Activated CD4-positive, alpha-beta memory T cell treated with anti-CD3 and anti-CD28 coated beads for 36 hours (primary cell): ENCODE data around the gene OGFOD2. TPM values are rescaled to one million over a fixed set of nuclear protein-coding genes. Genes with fewer than 3 reads are reported as not detected.

Experiments used
- CTCF ChIA-PET: fragments of 350-600 bp; sonication (Branson Sonifier 250); formaldehyde crosslinking; loops from one replicate; lab custom pipeline; 2021; ENCODE audit warnings: antibody characterized with exemption, inconsistent platforms; lab: Charles Lee
- POLR2A ChIA-PET: fragments of 350-600 bp; sonication (Branson Sonifier 250); formaldehyde crosslinking; loops from one replicate; lab custom pipeline; 2021; ENCODE audit warnings: antibody characterized with exemption; lab: Charles Lee
- DNase-seq: peaks from one replicate; pipeline ENCODE4 v3.0.0-alpha.2; 2020
- H3K27ac Mint-ChIP-seq: one replicate; pipeline ENCODE4 v1.8.0; 2021; ENCODE audit warnings: mixed read lengths
- H3K27me3 Mint-ChIP-seq: one replicate; pipeline ENCODE4 v1.8.0; 2021; ENCODE audit warnings: mixed read lengths
- H3K36me3 Mint-ChIP-seq: one replicate; pipeline ENCODE4 v1.8.0; 2021; ENCODE audit warnings: mixed read lengths
- H3K4me1 Mint-ChIP-seq: one replicate; pipeline ENCODE4 v1.8.0; 2021; ENCODE audit warnings: low read depth, mixed read lengths
- H3K4me3 Mint-ChIP-seq: one replicate; pipeline ENCODE4 v1.8.0; 2021; ENCODE audit warnings: mild to moderate bottlenecking, mixed read lengths
- H3K9me3 Mint-ChIP-seq: one replicate; pipeline ENCODE4 v1.8.0; 2021; ENCODE audit warnings: mixed read lengths
- intact Hi-C: fragments of 100-400 bp; cut with micrococcal nuclease; formaldehyde crosslinking; loops from one replicate; pipeline ENCODE4 v1.15.1; 2023
- total RNA-seq, 2 experiments: library from RNA; stranded (reverse); gene quantifications; one replicate each; pipeline ENCODE4 v1.2.3, GENCODE V29; 2021

OGFOD2 gene
- total RNA-seq, 2 experiments from 2014 or later: 22.6 to 23.7 TPM

DNA sequence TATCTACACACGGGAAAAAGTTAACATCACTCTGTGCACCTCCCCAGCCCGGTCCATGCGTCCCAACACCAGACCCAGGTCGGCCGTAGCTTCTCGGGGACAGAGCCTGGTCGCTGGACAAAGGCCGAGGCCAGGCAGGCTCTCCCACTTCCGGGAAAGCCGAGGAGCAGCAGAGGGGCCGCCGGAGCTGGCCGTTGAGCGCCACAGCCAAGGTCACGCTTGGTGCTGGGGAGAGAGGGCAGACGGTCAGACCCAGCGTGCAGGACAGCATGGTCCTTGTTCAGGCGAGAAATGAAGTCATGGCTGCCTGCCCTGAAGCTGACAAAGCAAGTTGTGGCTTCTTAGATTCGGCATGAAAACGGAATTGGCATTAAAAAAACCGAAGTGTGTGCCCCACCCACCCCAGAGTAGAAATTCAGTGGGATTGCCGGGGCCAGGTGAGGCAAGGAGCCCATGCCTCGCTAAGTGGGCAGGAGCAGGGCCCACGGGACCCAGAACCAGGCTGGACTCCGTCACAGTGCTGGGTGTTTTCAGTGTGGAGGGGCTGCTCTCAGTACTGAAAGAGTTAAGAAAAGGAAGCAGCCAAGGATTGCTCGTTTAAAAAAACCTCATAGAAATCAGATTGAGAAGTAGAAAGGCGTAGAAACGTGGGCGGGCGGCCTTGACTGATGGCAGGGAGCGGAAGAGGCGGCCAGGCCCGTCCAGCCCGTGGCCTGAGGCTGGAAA is 9.7 kb downstream of the OGFOD2 start:
- POLR2A ChIA-PET: interaction anchor here (0.5 kb wide), 1 partner anchor 147 kb away, joined by 3 read pairs; no protein-coding TSS in a partner anchor
- no peak for DNase-seq

DNA sequence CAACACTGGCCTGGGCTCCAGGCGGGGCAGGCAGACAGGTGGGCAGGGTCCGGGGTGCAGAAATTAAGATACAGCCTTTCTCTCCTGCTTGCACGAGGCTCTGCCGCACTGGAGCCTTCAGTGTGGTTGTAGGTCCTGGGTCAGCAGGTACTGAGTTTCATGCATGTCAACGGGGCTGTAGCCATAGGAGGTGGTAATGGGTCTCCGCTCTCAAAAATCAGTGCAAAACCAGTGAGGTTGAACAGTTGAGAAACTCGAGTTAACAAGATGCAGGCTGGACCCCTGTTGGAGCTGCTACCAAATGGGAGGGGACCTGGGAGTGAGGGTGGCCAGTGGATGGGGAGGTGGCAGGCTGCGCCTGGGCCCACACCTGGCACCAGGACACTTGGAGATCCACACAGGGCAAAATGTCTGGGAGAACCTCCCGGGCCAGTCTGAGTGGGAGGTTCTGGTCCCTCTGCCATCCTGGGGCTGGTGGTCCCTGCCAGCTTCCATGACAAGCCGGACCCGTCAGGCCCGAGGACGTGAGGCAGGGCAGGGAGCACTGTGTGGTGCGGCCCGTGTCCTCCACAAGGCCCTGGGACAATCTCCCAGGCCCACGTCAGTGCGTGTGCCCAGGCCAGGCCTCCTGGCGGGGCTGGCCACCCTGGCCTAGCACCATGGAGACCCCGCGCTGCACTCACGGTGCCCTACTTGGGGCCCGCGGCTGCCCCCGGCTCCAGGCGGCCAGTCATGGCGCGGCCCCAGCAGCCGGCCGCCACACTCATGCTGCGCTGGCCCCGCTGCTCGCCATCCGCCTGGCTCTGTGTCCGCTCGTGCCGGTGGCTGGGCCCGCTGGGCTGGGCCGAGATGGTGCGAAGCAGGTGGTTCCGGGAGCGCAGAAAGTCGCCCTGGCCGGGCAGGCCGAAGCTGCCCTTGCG is 10.6 kb downstream of the OGFOD2 start:
- H3K27ac Mint-ChIP-seq: no peak overlapping the region
- no peak overlapping the region for H3K4me3 Mint-ChIP-seq
- intact Hi-C loops: no loop called here
- H3K9me3 Mint-ChIP-seq: no peaks in the 10 kb centered on the region
- ChIA-PET CTCF (no interaction called here), POLR2A (no interaction called here)
- no peak for DNase-seq
- peaks cover 21% of the 10 kb centered on the region for H3K4me1 Mint-ChIP-seq
- H3K27me3 Mint-ChIP-seq: no peaks in the 10 kb centered on the region
- H3K36me3 Mint-ChIP-seq: peaks cover 15% of the 10 kb centered on the region

More for the DNA sequence above, 9.7 kb downstream of the OGFOD2 start:
- Mint-ChIP-seq H3K4me1 (peaks cover 21% of the 10 kb centered on the region), H3K27ac (peak overlapping the region; percentile 10), H3K4me3 (no peak overlapping the region), H3K27me3 (no peaks in the 10 kb centered on the region), H3K9me3 (no peaks in the 10 kb centered on the region), H3K36me3 (peaks cover 15% of the 10 kb centered on the region)
- CTCF ChIA-PET: interaction anchor here (0.6 to 1.4 kb wide), 3 partner anchors 9 to 253 kb away, joined by 3 read pairs; partner anchors contain the start of gene OGFOD2
- intact Hi-C loops: no loop called here

DNA sequence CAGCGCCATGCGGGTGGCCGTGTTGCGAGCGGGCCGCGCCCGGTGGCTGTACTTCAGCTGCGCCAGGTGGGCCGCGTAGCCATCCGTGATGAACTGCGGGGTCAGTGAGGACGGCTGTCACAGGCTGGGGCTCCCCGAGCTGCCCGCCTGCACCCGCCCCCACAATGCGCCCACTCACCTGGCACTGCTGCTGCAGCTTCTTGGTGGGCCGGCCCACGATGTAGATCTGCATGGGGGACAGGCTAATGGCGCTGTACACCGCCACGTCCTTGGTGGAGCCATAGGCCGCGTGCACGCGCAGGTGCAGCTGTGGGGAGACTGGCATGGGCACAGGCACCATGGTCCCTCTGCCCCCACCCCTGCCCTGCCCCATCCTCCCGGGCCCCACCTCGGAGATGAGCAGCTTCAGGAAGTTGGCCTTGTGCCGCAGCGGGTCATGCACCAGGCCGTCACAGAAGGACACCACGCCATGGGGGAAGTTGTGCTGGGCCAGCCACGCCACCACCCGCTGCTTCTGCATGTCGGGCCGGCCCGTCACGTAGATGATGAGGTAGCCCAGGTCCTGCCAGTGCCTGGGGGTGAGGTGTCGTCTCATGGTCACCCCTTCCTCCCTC is 11.3 kb downstream of the OGFOD2 start:
- DNase-seq: no peak
- Mint-ChIP-seq H3K9me3 (no peaks in the 10 kb centered on the region), H3K27ac (no peak overlapping the region), H3K4me1 (peaks cover 21% of the 10 kb centered on the region), H3K4me3 (no peak overlapping the region), H3K36me3 (peaks cover 12% of the 10 kb centered on the region), H3K27me3 (no peaks in the 10 kb centered on the region)
- POLR2A ChIA-PET: no interaction called here
- intact Hi-C loops: no loop called here
- CTCF ChIA-PET: no interaction called here

DNA sequence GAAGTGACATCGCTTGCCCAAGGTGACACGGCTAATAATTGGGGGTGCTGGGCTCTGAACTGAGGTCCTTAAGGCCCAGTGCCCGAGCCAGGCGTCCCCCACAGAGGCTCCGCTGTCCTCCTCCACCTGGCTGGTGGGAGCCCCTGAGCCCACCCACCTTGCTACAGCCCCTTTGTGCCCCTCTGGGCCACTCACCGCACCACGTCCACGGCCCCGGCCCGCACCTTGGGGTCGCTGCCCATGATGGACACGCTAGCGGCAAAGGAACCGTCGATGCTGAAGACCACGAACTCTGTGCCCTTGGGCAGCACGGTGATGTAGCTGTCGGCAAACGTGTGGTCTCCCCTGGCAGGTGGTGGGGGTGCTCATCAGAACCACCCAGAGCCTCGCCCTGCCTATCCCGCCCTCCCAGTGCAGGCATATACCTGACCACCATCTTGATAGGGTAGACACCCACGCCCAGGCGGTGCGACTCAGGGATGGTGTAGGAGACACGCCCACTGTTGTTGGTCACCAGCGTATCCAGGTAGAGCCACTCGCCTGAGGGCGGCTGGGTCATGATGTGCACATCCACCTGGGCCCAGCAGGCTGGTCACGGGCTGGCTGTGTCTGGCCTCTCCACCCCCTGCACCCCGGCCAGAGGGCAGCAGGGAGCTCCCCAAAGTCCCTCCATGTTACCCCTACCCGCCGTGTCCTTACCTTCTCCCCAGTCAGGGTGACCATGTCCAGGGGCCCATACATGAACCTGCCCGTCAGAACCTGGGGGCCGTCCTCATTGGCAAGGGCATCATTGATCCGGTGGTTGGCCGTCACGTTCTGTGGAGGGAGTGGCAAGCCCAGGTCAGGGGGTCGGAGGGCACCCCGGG is 12.3 kb downstream of the OGFOD2 start:
- Mint-ChIP-seq H3K4me1 (peaks cover 12% of the 10 kb centered on the region), H3K36me3 (peaks cover 3% of the 10 kb centered on the region), H3K27me3 (no peaks in the 10 kb centered on the region), H3K4me3 (no peak overlapping the region), H3K9me3 (no peaks in the 10 kb centered on the region), H3K27ac (no peak overlapping the region)
- intact Hi-C loops: no loop called here
- POLR2A ChIA-PET: no interaction called here
- no peak for DNase-seq
- CTCF ChIA-PET: no interaction called here

DNA sequence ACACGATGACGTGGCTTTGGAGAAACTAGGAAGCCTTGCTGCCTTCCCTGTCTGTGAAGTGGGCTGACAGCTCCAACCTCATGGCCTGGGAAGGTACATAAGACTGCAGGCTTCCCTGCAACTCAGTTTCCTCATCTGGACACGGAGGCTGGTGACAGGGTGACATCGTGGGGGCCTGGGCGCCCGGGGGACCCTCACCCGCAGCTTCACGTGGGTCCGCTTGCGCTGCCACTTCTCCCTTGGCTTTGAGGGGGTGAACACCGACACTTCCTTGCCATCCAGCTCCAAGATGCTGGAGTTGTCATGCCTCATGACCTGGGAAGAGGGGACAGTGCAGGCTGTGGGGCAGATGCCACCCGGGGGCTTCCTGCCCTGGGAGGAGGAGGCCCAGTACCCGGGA is 13.0 kb downstream of the OGFOD2 start:
- POLR2A ChIA-PET: no interaction called here
- CTCF ChIA-PET: no interaction called here

DNA sequence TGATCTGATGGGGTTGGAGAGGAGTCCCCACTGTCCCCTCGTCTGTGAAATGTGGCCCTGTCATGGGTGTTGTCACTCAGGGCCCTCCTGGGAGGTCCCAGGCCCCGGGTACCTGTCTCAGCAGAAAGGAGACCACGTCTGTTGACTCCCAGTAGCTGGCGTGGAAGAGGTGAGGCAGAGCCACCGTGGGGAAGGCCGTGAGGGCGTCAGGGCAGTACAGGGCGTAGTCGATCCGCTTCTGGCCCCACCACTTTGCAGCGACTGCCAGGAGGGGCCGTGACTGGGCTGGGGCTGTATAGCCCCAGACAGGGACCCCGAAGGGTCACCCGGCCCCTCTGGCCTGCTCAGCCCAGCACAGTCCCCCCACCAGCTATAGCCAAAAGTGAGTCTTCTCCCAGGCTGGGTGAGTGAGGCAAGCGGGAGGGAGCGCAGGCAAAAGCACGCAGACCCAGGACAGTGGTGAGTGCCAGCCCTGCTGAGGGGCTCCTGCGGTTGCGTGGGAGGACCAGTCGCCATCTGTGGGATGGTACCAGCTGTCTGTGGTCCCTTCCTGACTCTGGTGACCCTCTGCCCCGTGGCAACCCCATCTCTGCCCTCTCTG is 13.7 kb downstream of the OGFOD2 start:
- Mint-ChIP-seq H3K27me3 (no peaks in the 10 kb centered on the region), H3K9me3 (no peaks in the 10 kb centered on the region), H3K4me1 (peaks cover 10% of the 10 kb centered on the region), H3K27ac (no peak overlapping the region), H3K4me3 (no peak overlapping the region), H3K36me3 (no peaks in the 10 kb centered on the region)
- intact Hi-C loops: no loop called here
- POLR2A ChIA-PET: no interaction called here
- CTCF ChIA-PET: interaction anchor here (1.6 kb wide), 1 partner anchor 250 kb away, joined by 4 read pairs; no protein-coding TSS in a partner anchor
- no peak for DNase-seq

More for the DNA sequence above, 13.0 kb downstream of the OGFOD2 start:
- no peaks in the 10 kb centered on the region for H3K27me3 Mint-ChIP-seq
- no peak overlapping the region for H3K27ac Mint-ChIP-seq
- H3K36me3 Mint-ChIP-seq: no peaks in the 10 kb centered on the region
- H3K4me1 Mint-ChIP-seq: peaks cover 8% of the 10 kb centered on the region
- H3K9me3 Mint-ChIP-seq: no peaks in the 10 kb centered on the region
- no peak for DNase-seq
- no peak overlapping the region for H3K4me3 Mint-ChIP-seq
- intact Hi-C loops: no loop called here

DNA sequence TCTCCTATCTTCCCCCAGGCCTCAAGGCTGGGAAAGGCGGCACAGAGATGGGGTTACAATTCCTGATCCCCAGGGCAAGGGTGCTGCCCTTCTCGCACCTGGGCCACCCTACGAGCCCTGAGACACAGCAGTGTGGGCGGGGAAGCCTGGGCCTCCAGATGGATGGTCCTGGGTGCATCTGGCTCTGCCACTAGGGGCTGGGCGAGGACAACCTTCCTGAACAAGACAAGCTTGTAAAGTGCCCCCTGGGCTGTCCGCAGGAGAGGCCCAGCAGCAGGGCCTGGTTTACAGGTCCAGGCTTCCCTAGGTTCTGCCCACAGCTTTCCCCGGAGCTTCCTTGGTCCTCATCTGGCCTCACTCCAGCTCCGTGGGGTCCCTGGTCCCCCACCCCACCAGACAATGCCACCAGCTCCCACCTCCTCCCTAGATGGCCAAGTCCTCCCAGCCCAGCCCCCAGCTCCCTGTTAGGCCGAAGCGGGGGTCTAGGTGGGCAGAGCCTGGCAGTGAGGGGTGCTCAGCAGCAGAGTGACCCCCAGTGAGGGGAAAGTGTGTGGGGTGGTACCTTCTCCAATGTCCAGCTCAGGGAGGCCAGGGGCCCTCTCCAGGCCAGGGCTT is 14.3 kb downstream of the OGFOD2 start:
- POLR2A ChIA-PET: no interaction called here
- H3K36me3 Mint-ChIP-seq: no peaks in the 10 kb centered on the region
- DNase-seq: no peak
- no peaks in the 10 kb centered on the region for H3K9me3 Mint-ChIP-seq
- intact Hi-C loops: no loop called here
- CTCF ChIA-PET: interaction anchor here (1.5 to 1.6 kb wide), 2 partner anchors 54 to 249 kb away, joined by 3 to 4 read pairs; no protein-coding TSS in a partner anchor
- no peaks in the 10 kb centered on the region for H3K27me3 Mint-ChIP-seq
- H3K4me3 Mint-ChIP-seq: no peak overlapping the region
- peaks cover 8% of the 10 kb centered on the region for H3K4me1 Mint-ChIP-seq
- H3K27ac Mint-ChIP-seq: no peak overlapping the region

DNA sequence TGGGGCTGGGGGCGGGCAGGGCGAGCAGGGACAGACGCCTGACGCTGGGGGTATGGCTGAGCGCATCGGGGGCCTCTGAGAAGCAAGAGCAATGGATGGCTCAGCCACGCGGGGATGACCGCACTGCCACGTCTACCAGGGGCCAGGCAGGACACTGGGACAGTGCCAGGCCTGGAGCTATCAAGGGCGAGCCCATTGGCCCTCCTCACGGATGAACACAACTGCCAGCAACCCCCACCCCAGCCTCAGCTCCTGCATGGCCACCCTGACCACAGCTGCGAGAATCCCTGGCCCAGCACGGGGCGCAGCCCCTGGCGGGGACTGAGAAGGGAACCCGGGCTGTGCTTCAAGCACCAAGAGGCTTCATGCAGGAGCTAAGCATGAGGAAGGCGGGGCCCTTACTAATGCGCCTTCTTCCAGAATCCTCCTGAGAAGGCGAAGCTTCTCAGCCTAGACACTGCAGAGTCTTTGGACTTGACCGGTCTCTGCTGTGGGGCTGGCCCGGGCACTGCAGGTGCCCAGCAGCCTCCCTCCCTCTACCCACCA is 14.9 kb downstream of the OGFOD2 start:
- peaks cover 8% of the 10 kb centered on the region for H3K4me1 Mint-ChIP-seq
- ChIA-PET POLR2A (no interaction called here), CTCF (interaction anchor here (0.5 to 1.6 kb wide), 3 partner anchors 54 to 248 kb away, joined by 3 to 4 read pairs (median 3); no protein-coding TSS in a partner anchor)
- intact Hi-C loops: no loop called here
- no peak for DNase-seq
- no peaks in the 10 kb centered on the region for H3K27me3 Mint-ChIP-seq
- H3K4me3 Mint-ChIP-seq: no peak overlapping the region
- no peaks in the 10 kb centered on the region for H3K9me3 Mint-ChIP-seq
- H3K27ac Mint-ChIP-seq: no peak overlapping the region
- H3K36me3 Mint-ChIP-seq: no peaks in the 10 kb centered on the region

DNA sequence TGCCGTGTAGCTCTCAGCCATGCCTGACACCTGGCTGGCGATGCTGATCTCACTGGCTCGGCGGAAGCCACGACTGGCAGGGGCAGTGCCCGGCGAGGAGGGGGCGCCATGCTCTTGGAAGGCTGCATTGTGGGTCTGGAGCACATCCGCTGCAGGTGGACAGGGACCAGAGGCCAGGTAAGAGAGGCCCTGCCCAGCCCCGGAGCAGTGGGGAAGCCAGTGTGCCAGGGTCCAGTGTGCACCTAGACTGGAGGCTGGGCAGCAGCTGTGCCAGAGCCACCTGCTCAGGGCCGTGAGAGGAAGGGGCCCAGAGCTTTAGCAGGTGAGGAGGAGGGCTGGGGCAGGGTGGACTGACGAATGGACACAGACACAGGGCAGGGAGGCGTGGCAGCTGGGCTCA is 15.5 kb downstream of the OGFOD2 start:
- Mint-ChIP-seq H3K4me1 (peaks cover 8% of the 10 kb centered on the region), H3K36me3 (no peaks in the 10 kb centered on the region), H3K4me3 (no peak overlapping the region), H3K27me3 (no peaks in the 10 kb centered on the region), H3K27ac (no peak overlapping the region), H3K9me3 (no peaks in the 10 kb centered on the region)
- ChIA-PET CTCF (interaction anchor here (0.5 to 1.5 kb wide), 2 partner anchors 53 to 245 kb away, joined by 3 read pairs; no protein-coding TSS in a partner anchor), POLR2A (no interaction called here)
- intact Hi-C loops: no loop called here
- DNase-seq: no peak

DNA sequence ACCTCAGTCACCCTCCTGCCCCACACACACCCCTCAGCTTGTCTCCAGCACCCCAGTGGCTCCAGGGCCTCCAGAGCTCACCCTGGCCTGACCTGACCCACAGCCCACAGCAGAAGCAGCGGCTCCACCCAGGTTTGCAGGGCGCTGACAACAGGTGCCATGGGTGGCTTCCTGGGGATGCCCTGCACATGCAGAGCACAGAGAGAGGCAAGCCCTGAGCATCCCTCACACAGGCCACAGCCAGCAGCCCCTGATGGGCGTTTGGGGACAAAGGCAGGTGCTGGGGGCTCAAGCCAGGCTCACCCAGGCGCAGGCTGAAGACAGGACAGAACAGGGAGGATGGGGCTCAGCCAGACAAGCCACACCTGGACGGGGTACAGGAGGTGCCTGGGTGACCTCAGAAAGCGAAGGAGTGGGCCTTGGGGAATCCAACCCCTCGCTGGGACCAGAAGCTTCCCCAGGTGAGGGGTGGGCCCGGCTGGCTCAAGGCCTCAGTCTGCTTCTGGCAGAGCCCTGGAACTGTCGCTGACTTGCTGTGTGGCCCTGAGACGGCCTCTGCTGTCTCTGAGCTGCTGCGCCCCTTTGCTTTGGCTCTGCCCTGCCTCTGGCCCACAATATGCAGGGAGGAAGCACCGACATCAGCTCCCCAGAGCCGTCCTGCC is 16.0 kb downstream of the OGFOD2 start:
- Mint-ChIP-seq H3K36me3 (no peaks in the 10 kb centered on the region), H3K27ac (no peak overlapping the region), H3K4me1 (peaks cover 8% of the 10 kb centered on the region), H3K9me3 (no peaks in the 10 kb centered on the region), H3K27me3 (no peaks in the 10 kb centered on the region), H3K4me3 (no peak overlapping the region)
- POLR2A ChIA-PET: interaction anchor here (0.5 kb wide), 1 partner anchor 272 kb away, joined by 4 read pairs; no protein-coding TSS in a partner anchor
- intact Hi-C loops: no loop called here
- CTCF ChIA-PET: interaction anchor here (1.5 kb wide), 1 partner anchor 52 kb away, joined by 3 read pairs; no protein-coding TSS in a partner anchor
- DNase-seq: no peak
